GM12878 (cell line): Measurements from ENCODE around the gene TNFAIP3.

Experiments used
- CBFB ChIP-seq: IDR thresholded peaks from 2 replicates; pipeline ENCODE4 v1.6.1; 2016; ENCODE audit warnings: antibody characterized with exemption, low read depth
- CBX3 ChIP-seq: fragments of 200-600 bp; sonication (generic); IDR thresholded peaks from 2 replicates; pipeline ENCODE4 v1.6.1; 2016; ENCODE audit warnings: low read depth, borderline replicate concordance
- CTCF ChIP-seq, 3 experiments: IDR thresholded peaks in 2 of 3; conservative IDR thresholded peaks in 1 of 3; 2 replicates each; pipeline ENCODE4 v1.5.1; 2011; ENCODE audit warnings: low read depth in 3 of 3, low read length in 3 of 3, mild to moderate bottlenecking in 3 of 3, control low read depth in 2 of 3, moderate library complexity in 2 of 3, inconsistent platforms in 1 of 3, mixed read lengths in 1 of 3; ENCODE audit not compliant: control insufficient read depth in 2 of 3, insufficient read depth in 1 of 3; ENCODE audit errors: extremely low read depth in 1 of 3
- POLR2A ChIP-seq: IDR thresholded peaks from 2 replicates; pipeline ENCODE4 v1.6.1; 2011; ENCODE audit warnings: low read depth, mild to moderate bottlenecking, low read length

GRCh38 chr6:137879299-137879698 lies 12.2 kb downstream of the TNFAIP3 start:
- TF ChIP-seq CTCF (IDR thresholded peaks at IDR 0.05 in 2 of 3, conservative IDR thresholded peaks at IDR 0.05 in 1 of 3; ENCODE audit: control insufficient read depth in 2 of 3, extremely low read depth in 1 of 3, insufficient read depth in 1 of 3, low read depth in 3 of 3, low read length in 3 of 3), result no peak
- TF ChIP-seq CBFB, result no peak
- 0 out of 2 replicates have a peak, but pooled peaks have one; percentile 14 for TF ChIP-seq POLR2A
- no peak for TF ChIP-seq CBX3
